Neural cell (in vitro differentiated cells): ENCODE data around the gene MIAT.

Experiments used
- EP300 ChIP-seq: fragments of 450-650 bp; conservative IDR thresholded peaks from 2 replicates; pipeline ENCODE4 v1.6.1; 2014; ENCODE audit warnings: antibody characterized with exemption, mild to moderate bottlenecking, moderate library complexity; ENCODE audit not compliant: poor library complexity, severe bottlenecking
- EZH2 ChIP-seq: fragments of 200-600, 300-800 bp; shearing (Covaris generic), sonication (generic); IDR thresholded peaks from 2 replicates; pipeline ENCODE4 v1.6.1; 2014; ENCODE audit warnings: antibody characterized with exemption, low read length, borderline replicate concordance, mild to moderate bottlenecking; ENCODE audit not compliant: insufficient read depth, poor library complexity, severe bottlenecking
- POLR2AphosphoS5 ChIP-seq: IDR thresholded peaks from 2 replicates; pipeline ENCODE4 v1.6.1; 2012
- RAD21 ChIP-seq: fragments of 450-650 bp; conservative IDR thresholded peaks from 2 replicates; pipeline ENCODE4 v1.6.1; 2014; ENCODE audit warnings: antibody characterized with exemption, mild to moderate bottlenecking, moderate library complexity
- TF ChIP-seq, protein P1 (sequence below): IDR thresholded peaks from 2 replicates; pipeline ENCODE4 v1.6.1; 2012; ENCODE audit warnings: borderline replicate concordance
- TF ChIP-seq, protein P2 (sequence below): fragments of 450-650 bp; IDR thresholded peaks from 2 replicates; pipeline ENCODE4 v1.5.1; 2014; ENCODE audit warnings: antibody characterized with exemption, mild to moderate bottlenecking, moderate library complexity; ENCODE audit not compliant: poor library complexity, severe bottlenecking

DNA sequence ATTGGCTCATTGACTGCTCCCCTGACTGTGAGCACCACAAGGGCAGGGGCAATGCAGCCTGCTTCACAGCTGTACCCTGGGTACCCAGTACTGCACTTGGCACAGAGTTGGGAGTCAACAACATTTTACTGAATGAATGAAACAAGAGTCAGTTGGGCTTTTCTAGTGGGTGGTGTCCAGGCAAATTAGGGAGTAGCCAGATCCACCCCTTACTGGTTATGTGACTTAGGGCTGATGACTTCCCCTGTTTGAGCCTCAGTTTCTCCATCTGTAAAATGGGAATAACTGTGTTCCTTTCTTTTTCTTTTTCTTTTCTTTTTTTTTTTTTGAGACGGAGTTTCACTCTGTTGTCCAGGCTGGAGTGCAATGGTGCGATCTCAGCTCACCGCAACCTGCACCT, 23.1 kb downstream of the MIAT start:
- TF ChIP-seq, protein P1, sequence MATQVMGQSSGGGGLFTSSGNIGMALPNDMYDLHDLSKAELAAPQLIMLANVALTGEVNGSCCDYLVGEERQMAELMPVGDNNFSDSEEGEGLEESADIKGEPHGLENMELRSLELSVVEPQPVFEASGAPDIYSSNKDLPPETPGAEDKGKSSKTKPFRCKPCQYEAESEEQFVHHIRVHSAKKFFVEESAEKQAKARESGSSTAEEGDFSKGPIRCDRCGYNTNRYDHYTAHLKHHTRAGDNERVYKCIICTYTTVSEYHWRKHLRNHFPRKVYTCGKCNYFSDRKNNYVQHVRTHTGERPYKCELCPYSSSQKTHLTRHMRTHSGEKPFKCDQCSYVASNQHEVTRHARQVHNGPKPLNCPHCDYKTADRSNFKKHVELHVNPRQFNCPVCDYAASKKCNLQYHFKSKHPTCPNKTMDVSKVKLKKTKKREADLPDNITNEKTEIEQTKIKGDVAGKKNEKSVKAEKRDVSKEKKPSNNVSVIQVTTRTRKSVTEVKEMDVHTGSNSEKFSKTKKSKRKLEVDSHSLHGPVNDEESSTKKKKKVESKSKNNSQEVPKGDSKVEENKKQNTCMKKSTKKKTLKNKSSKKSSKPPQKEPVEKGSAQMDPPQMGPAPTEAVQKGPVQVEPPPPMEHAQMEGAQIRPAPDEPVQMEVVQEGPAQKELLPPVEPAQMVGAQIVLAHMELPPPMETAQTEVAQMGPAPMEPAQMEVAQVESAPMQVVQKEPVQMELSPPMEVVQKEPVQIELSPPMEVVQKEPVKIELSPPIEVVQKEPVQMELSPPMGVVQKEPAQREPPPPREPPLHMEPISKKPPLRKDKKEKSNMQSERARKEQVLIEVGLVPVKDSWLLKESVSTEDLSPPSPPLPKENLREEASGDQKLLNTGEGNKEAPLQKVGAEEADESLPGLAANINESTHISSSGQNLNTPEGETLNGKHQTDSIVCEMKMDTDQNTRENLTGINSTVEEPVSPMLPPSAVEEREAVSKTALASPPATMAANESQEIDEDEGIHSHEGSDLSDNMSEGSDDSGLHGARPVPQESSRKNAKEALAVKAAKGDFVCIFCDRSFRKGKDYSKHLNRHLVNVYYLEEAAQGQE, result no peak
- TF ChIP-seq, protein P2, sequence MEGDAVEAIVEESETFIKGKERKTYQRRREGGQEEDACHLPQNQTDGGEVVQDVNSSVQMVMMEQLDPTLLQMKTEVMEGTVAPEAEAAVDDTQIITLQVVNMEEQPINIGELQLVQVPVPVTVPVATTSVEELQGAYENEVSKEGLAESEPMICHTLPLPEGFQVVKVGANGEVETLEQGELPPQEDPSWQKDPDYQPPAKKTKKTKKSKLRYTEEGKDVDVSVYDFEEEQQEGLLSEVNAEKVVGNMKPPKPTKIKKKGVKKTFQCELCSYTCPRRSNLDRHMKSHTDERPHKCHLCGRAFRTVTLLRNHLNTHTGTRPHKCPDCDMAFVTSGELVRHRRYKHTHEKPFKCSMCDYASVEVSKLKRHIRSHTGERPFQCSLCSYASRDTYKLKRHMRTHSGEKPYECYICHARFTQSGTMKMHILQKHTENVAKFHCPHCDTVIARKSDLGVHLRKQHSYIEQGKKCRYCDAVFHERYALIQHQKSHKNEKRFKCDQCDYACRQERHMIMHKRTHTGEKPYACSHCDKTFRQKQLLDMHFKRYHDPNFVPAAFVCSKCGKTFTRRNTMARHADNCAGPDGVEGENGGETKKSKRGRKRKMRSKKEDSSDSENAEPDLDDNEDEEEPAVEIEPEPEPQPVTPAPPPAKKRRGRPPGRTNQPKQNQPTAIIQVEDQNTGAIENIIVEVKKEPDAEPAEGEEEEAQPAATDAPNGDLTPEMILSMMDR, result no peak
- TF ChIP-seq RAD21 (no peak), EZH2 (no peak), POLR2AphosphoS5 (no peak), EP300 (no peak)
